Non-pigmented ciliary epithelial cell (primary cell): Measurements from ENCODE around the gene YKT6.
"Not testable (repeated sequence)": the region's sequence is repeated elsewhere in the genome, so short reads cannot be mapped to it uniquely, and the experiment has no call there.

Experiments
- DNase-seq: peaks from one replicate; pipeline ENCODE4 v3.0.0-alpha.2; 2010; ENCODE audit warnings: low read depth

The YKT6 gene

DNA sequence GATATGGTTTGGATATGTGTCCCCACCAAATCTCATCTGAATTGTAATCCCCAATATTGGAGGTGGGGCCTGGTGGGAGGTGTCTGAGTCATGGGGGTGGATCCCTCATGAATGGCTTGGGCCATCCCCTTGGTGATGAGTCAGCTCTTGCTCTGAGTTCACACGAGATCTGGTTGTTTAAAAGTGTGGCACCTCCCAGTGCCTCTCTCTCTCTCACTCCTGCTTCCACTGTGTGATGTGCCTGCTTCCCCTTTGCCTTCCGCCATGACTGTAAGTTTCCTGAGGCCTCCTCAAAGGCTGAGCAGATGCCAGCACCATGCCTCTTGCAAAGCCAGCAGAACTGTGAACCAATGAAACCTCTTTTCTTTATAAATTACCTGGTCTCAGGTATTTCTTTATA lies 6.7 kb upstream of the YKT6 start:
- DNase-seq, result no peak

DNA sequence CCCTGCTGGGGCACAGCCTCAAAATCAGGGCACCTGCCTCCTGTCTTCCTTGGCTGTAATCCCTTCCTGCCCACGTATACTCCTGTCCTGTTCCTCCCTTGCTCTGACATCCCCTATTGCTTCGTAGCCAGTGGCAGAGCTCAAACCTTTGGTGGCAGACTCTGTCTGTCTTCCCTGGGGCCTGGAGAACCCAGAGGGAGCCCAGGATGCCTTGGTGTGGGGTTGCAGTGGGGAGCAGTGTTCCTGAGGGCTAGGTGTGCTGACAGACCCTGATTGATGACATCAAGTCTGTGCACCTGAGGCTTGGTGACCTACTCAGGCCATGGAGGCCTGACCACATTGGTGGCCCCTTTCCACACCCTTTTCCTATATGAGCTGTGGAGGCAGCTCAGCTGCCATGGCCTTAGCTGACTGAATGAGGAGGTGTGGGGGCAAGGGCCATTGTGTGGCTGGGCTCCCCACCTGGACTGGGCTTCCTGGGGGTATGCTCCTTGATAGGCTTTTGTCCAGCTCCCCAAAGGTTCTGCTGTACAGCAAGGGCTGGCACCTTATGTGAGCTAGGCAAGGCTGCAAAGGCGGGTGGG lies 6.1 kb upstream of the YKT6 start:
- no peak for DNase-seq

DNA sequence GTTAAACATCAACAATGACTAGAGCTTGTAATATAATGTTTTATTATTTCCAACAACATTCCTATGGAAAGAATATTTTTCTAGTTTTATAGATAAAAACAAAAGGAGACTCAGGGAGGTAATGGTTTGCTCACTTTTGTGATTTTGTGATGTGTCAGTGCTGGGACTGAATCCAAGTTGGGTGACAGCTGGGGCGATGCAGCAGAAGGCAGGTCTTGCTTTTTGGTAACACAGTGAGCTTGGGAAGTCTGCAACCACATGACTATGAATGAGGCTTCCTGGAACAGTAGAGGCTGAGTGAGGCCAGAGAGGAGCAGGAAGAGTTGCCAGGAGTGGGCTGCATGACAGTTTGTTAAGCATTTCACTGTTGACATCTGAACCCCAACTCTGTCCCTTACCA lies 4.9 kb upstream of the YKT6 start:
- no peak for DNase-seq

DNA sequence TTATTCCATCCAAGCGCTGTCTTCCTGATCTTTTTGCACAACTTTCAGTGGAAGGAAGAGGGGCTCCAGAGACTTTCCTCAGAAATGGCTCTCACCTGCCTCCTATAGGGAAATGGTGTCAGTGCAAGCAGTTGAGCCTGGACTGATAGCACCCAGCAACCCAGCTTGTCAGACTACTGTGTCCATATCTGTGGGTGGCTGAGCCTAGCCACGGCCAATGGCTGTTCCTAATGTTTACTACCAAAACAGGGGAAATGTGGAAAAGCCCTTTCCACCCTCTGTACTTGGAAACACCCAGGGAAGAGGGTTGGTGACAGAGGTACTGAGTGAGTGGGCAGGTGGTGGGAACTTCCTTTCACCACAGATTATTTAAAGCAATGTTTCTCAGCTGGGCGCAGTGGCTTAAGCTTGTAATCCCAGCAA lies 4.3 kb upstream of the YKT6 start:
- DNase-seq, result no peak

DNA sequence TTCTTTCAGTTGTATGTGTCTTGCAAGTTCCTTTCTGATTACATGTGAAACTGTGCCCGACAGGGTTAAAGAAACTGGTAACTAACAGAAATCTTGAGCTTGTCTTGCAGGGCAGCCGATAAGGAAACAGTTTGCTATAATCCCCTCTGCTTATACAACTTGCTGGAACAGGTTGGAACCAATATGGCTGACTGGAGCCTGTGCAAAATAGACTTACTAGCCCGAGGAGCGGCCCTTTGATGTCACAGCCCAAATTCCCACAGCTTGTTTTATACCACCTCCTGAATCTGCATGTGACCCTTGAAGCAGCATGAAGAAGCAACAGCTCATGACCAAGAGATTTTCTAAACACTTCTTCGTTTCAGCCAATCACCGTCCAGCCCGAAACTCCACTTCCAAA lies 3.3 kb upstream of the YKT6 start:
- DNase-seq, result no peak

DNA sequence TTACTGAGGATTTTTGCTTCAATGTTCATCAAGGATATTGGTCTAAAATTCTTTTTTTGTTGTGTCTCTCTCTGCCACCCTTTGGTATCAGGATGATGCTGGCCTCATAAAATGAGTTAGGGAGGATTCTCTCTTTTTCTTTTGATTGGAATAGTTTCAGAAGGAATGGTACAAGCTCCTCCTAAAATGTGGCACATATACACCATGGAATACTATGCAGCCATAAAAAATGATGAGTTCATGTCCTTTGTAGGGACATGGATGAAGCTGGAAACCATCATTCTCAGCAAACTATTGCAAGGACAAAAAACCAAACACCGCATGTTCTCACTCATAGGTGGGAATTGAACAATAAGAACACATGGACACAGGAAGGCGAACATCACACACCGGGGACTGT lies 615 bp upstream of the YKT6 start:
- not testable (repeated sequence) for DNase-seq

DNA sequence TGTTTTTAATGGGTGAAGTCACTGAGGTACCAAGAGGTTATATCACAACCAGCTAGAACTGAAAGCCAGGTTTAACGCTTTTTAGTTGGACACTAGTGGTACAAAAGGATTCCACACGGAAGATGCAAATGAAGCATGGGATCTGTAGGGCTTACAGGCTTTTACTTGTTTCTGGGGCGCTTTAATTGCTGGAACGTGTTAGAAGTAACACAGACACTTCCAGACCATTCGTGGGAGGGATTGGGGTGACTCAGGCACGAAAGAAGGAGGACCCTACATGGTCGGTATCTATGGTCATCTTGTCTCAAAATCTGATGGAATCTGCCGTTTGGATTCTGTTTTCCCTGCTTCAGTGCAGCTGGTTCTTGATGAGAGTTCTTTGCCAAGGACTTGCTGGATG lies 1.0 kb downstream of the YKT6 start:
- no peak for DNase-seq

DNA sequence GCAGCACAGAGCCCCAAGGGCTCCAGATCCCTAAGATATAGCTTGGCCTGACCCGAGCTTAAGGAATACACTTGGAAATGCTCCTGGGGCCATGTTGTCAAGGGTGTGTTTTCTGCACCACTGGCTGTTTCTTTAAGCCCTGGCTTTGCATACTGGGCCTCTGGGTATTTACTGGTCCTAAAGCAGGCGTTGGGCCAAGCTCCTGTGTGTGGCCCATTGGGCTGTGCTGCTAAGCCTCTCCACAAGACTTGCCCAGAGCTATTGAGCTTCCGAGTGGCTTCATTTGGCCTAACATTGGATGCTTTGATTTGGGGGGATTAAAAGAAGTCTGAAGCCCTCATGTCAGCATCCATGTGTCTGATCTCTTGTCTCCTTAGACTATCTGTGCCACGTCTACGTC lies 5.2 kb downstream of the YKT6 start:
- no peak for DNase-seq

DNA sequence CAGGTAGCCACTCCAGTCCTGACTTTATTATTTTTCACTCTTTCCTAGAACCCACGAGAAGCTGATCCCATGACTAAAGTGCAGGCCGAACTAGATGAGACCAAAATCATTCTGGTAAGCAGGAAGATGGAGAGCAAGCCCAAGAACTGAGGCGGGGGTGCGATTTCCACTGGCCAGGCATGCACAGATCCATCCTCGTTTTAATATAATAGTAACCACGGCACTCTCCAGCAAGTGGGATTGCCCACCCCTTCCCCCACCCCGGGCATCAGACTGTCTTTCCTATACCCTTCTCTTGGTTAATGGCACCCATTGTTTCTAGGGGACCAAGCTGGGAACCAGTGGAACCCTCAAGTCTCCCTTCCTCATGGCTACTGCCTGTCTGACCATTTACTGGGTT lies 7.3 kb downstream of the YKT6 start:
- DNase-seq, result no peak

DNA sequence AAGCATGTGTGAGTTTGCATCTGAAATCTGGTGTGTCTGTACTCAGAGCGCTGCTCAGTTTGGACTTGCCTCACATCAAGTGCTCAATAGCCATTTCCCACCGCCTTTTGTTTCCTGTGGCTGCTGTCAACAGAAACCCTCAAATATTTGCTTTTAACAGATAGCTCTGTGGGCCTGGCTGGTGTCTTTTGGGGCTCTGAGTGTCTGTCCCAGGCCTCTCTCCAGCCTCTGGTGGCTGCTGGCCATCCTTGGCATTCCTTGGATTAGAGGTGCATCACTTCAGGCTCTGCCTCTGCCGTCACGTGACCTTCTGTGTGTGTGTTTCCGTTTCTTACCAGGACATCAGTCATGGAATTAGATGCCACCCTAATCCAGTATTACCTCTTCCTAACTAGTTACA lies 9.3 kb downstream of the YKT6 start:
- DNase-seq, result no peak

DNA sequence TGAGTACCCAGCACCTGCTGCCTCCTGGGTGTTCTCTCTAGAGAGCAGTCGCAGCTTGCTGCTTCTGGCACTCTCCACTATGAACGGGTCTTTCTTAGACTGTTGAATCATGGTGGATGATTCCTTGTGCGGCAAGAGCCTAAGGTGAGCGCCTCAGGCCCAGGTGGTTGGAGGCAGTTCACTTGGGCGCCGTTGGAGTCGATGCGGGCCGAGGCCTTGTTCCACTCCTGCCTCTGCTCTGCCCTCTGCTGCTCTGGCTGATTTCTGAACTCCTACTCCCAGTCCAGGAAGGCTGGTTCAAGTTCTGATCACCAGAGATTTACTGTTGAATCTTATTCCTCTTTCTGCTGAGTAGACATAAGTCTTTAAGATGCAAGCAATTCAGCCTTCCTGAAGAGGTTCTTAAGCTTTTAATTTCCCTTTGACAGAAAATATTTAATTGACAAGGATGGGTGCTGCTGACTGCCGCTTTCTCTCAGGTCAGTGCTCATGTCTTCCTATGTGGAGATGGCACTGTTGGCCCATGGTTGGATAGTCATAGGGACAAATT lies 10.4 kb downstream of the YKT6 start:
- DNase-seq, result no peak

DNA sequence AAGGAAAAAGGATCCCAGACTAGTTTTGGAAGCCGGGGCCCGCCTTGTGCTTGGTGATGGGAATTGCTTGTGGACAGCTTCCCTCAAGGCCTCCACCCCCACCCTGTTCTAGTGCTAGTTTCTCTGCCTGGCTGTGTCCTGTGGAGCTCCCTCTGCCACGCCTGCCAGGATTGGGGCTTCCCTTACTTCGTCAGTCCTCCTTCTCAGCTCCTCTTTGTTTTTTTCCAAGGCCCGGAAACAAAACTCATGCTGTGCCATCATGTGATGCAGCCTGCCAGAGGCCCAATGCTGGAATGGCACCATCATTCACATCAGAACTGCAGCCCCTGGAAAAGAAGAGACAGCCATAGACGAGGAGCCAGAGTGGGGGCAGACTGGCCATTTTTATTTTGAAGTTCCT lies 11.2 kb downstream of the YKT6 start:
- DNase-seq, result no peak

DNA sequence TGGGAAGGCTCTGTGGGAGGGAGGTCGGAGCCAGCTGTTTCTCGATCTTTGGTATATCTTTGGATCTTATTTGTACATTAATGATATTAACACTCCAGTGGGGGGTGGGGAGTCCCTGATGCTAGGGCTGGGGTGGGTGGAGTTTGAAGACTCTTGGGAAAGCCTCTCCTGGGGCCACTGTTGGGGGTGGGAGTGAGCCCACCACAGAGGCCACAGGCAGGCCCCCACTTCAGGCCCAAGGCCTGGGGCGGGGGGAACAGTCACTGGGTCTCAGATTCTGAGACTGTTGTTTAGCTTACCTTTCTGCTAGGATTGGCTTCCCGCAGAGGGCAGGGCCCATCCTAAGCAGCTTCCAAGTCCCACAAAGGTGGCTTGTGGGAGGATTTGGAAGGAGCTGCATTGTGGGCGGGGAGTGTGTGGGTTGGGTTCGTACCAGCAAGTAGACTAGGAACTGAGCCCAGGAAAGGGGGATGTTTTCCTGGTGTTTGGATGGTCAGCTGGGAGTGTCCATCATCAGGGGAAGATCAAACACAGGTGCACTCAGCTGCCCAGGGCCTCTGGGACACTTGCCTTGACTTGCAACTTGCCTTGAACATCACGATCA lies 11.9 kb downstream of the YKT6 start:
- DNase-seq, result no peak

DNA sequence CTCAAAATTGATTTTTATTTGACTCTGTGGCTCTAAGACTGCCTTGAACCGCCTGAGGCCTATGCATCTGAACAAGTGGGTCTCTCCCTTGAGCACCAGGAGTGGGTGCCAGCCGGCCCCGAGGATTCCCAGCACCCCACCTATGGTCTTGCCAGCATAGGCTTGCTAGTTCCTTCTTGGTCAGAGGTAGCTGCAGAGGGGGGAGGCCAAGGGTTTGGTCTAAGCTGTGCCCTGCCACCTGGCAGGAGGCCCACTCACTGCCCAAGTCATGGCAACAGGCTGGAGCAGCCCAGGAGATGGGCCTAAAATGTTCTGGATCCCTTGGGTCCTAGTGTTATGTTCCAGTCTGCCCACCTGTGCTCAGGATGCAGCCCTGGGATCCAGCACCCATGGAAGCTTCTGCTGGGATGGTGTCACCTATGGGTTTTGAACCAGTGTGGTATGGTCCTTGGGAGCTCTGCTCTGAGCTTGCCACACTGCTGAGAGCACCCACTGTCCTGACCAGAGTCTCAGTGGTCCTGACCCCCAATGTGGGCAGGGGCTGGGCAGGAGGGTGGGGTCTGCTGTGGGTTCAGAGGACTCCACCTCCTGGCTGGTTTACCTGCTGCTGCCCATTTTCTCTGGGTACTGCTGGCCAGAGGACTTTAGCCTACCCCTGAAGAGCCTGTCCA lies 12.6 kb downstream of the YKT6 start:
- DNase-seq, result no peak

DNA sequence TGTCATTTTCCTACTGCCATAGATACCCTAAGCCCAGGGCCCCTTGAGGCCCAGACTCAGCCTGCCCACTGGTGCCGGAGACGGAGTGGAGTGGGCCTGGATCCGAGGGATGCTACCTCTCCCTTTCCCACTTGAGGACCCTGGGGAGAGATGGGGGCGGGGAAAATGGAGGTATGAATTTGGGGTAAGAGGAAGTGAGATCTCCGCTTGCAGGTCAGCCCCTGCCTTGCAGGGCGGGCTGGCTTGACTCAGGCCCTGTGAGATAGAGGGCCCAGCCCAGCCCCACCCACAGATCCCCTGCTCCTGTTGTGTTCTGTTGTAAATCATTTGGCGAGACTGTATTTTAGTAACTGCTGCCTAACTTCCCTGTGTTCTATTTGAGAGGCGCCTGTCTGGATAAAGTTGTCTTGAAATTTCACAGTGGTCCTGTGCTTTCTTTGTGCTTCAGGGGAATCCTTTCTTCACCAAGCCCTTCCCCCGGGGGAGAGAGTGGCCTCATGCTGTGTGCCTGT lies 13.2 kb downstream of the YKT6 start:
- DNase-seq, result no peak

DNA sequence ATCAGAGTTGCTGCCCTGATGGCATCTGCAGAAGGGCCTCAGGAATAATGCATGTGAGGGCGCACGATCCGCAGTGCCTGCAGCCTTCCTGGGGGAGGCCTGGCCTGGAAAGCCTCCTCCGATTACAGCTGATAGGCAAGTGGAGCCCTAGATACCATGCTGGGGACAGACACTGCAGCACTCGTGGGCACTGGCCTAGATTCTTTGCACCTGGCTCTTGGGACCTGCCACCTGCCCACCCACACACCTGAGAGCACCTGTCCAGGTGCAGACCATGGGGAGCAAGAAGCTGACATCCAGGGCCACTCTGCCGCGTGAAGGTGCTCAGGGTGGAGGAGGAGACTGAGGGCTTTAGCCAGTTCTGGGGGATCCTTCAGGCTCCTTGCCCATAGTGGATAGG lies 14.8 kb downstream of the YKT6 start:
- no peak for DNase-seq

DNA sequence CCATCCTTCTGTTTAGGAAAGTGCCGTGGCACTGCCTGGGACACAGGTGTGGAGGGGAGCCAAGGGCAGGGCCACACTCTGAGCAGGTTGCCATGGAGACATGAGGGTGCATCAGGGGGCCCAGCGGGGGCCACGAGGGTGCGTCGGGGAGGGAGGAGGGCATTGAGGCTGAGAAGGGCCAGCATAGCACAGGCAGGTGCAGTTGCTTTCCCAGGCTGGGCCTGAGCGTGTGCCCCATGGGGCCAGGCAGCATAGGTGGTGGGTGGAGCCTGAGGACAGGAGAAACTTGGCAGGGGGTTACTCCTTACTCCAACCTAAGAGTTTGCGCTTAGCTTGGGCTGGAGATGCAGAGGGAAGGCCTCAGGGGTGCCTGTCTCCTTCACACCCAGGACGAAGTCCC lies 15.2 kb downstream of the YKT6 start:
- no peak for DNase-seq

DNA sequence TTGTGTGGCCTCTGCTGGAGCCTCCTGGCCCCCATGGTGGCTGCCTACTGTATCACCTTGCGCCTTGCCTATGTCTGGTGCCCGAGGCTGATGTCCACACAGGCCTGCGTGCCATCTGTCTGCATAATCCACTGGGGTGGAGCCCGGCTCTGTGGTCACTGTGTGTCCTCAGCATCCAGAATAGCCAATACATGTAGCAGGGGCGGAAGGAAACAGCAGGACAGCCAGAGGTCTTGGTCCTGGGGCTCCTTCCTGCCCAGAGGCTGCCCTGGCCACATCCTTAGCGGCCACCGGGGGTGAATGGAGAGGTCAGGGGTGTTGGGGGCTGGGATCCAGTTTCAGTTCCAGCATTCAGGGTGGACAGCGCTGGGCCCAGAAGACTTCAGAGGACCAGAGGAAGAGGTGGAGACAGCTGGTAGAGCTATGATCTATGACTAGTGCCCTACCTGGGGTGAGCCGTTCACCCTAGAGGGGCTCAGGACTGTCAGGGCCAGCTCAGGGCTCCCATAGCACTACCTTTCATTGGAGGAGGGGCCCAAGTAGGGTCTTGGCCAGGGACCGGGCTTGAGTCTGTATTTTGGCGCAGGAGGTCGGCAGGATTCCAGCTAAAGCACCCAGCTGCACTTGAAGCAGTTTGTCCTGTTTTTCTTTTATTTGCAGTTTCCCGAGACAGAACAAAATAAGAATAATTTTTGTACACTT lies 15.9 kb downstream of the YKT6 start:
- no peak for DNase-seq

DNA sequence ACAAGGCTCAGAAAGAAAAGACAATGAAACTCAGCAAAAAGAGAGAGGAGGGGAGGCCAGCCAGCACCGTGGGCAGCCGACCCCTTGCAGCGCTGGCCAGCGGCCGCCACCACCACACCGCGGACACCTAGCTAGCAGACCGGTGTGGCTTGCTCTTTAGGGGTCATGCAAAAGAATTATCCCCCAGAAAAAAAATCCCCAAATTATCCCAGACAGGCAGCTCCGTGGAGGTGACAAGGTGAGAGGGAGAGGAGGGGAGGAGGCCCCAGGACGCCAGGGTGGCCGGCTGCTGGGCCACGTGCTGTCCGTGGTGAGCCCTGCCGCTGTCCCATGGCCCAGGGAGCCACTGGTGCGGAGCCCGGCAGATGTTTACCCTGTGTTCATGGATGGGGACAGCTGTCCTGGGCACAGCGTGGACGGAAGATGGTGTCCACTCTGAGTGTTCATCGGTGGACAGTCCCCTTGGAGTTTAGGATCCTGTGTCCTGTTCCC lies 16.5 kb downstream of the YKT6 start:
- no peak for DNase-seq

DNA sequence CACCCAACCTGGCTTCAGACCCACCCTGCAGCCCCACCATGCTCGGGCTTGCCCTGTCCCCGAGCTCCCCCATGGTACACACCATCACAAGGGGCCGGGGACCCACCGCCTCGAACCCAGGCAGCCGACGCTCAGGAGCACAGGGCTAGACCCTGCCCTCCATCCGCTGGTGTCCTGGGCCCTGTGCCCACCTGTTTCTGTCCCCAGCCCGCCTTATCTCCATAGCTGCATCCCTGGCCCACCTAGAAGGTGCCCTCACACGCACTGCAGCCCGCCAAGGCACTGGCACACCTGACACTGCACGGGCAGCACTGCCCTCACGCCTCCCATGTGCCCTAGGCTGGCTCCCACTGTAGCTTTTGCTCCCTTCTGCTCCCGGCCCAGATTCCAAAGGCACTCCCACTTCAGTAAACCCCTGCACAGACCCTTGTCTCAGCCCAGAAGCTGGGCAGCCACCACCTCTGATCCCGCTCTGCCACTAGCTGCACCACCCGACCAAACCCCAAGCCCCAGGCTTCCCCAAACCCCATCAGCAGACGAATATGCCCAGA lies 17.1 kb downstream of the YKT6 start:
- no peak for DNase-seq

DNA sequence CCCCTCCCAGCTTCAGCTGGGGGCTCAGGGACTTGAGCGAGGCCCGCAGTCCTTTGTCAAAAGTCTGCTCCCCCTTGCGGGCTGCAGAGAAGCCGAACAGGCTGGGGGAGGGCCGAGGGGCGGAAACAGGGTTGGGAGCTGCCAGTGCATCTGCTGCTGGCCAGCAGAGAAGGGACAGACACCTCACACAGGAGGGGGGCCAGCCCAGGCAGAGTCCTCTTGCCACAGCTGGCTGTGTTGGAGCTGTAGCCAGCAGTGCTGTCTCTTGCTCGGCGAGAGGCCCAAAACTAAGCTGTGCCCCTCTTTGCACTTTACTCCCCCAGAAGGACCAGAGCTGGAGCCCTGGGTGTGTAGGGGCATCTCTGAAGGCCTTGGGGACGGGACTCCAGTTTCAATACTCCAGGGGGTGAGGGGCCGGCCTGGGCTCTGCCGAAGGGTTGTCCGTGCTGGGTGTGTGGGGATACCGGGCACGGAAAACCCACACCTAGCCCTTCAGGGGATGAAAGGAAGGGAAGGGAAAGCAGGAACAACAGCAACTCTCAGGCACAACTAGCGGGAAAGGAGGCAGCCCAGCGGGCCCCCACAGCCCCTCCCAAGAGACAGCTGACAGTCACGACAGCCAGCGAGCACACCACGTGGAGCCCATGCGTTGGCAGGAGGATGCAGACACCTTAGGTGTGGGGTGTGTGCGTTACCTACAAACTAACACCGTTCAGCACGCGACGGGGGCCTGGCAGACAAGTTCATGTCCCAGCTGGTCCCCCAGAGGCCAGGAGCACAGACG lies 17.8 kb downstream of the YKT6 start:
- no peak for DNase-seq
